ENCODE data around the gene NOTCH4.
"Not testable (repeated sequence)": the region's sequence is repeated elsewhere in the genome, so short reads cannot be mapped to it uniquely, and the experiment has no call there.

The NOTCH4 gene

DNA sequence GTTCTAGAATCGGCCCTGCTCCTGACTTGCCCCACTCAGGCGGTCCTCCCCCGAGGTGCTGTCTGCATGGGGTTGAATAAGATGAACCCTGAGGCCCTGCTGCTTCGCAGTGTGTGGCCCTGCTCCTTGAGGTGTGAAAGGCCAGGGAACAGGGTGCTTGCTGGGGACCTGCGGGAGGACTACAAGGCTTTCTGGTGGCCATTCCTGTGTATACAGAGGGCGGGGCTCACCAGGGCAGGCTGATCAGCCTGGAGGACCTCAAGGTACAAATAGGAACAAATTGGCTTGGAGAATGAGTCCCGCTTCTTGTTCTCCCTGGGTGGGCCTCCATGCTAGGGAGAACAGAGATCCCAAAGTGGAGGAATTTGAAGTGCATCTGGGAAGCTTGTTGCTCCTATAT is 5.7 kb downstream of the NOTCH4 start:
- DNase-seq (ENCODE audit: low read depth in 2 of 2) = no peak

DNA sequence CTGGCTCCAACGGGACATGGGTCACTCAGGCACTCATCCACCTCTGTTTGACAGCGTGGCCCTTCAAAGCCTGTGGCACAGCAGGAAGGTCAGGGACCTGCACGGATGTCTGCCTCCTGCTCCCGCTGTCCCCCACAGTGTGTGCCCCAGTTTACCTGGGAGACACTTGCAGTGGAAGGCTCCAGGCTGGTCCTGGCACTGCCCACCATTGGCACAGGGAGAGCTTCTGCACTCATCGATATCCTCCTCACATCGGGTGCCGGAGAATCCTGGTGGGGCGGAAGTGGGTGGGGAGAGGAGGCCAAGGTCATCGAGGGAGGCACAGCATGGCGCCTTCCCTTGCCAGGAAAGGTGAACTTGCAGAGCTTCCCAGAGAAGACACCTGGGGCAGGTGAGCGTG is 6.9 kb downstream of the NOTCH4 start:
- no peak for DNase-seq (ENCODE audit: low read depth in 2 of 2)

GRCh38 chr6:32216285-32216684 is 7.6 kb downstream of the NOTCH4 start:
- no peak for DNase-seq (ENCODE audit: low read depth in 2 of 2)

GRCh38 chr6:32215617-32216016 is 8.2 kb downstream of the NOTCH4 start:
- no peak for DNase-seq (ENCODE audit: low read depth in 2 of 2)

DNA sequence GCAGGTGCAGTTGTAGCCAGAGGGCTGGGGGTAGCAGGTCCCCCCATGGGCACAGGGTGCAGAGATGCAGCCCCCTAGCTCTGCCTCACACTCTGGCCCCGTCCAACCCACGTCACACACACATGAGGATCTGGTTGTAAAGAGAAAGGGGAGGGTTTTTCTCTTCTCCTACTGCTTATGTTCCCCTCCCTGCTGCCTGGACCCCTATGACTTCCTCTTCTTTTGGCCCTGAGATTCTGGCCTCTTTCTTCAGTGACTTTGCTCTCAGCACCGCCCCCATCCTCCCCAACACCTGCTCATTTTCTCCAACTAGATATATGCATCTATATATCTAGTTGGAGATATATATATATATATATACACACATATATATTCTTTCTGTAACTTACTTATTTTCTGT is 9.7 kb downstream of the NOTCH4 start:
- no peak for DNase-seq (ENCODE audit: low read depth in 2 of 2)

GRCh38 chr6:32213649-32214048 is 10.2 kb downstream of the NOTCH4 start:
- DNase-seq (ENCODE audit: low read depth in 2 of 2) = no peak

DNA sequence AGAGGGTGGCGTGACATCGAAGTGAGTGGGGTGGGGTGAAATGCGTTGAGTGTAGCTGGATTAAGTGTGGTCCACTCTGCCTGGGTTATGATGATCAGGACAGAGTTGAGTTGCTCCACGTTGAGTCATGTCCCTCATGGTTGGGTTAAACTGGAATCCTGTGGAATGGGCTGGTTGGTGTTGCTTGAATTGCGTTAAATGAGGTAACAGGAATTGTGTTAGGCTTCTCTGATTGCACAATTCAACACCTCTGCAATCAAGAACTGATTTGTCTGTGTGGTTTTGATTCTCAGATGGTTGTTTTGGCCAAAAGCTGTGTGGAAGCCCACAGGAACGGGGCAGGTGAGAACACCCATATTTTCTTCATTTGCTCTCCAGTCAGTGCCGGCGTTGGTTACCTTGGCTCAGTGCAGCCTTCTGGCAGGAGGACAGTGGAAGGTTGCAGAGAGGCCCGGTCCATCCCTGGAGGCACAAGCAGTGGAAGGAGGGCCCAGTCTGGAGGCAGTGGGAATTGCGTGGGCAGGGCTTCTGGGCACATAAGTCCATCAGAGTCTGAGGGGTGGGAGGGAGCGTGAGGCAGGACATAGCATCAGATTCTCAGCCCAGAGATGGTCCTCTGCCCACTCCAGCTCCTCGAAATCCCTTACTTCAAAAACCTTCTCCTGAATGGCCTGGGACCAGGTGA is 11.6 kb downstream of the NOTCH4 start:
- DNase-seq (ENCODE audit: low read depth in 2 of 2) = no peak

- not testable (repeated sequence) for DNase-seq (ENCODE audit: low read depth in 2 of 2)
These were observed 12.4 kb downstream of the NOTCH4 start for GRCh38 chr6:32211432-32211831.

DNA sequence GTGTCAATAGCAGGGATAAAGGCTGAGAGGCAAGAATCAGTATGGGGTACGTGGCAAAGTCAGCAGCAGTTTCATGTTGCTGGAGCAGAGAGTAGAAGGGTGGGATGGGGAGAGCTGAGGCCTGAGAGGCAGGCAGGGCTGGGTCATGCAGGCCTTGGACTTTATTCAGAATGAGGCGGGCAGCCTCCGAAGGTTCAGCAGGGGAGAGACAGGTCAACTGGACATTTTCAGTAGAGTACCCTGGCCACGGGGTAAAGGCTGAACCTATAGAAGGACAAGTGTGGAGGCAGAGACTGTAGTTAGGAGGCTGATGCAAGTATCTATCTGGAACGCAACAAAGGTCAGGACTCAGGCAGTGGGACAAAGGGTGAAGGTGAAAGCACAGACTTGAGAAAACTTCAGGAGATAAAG is 13.7 kb downstream of the NOTCH4 start:
- DNase-seq (ENCODE audit: low read depth in 2 of 2) = no peak

DNA sequence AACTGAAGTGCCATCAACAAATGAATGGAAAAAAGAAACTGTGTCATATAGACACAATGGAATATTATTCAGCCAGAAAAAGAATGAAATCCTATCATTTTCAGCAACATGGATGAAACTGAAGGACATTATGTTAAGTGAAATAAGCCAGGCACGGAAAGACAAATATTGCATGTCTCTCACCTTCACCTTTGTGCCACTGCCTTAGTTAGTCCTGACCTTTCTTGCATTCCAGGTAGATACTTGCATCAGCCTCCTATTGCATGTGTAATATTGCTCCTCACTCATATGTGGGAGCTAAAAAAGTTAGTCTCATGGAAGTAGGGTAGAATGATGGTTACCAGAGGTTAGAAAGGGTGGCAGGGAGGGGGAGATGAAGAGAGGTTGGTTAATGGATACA is 14.9 kb downstream of the NOTCH4 start:
- DNase-seq (ENCODE audit: low read depth in 2 of 2) = no peak

GRCh38 chr6:32204268-32204715 is 19.6 kb downstream of the NOTCH4 start:
- no peak for DNase-seq (ENCODE audit: low read depth in 2 of 2)

- DNase-seq (ENCODE audit: low read depth in 2 of 2) = no peak
These were observed 20.2 kb downstream of the NOTCH4 start for GRCh38 chr6:32203426-32204267.

GRCh38 chr6:32202186-32202585 is 21.7 kb downstream of the NOTCH4 start:
- no peak for DNase-seq (ENCODE audit: low read depth in 2 of 2)

DNA sequence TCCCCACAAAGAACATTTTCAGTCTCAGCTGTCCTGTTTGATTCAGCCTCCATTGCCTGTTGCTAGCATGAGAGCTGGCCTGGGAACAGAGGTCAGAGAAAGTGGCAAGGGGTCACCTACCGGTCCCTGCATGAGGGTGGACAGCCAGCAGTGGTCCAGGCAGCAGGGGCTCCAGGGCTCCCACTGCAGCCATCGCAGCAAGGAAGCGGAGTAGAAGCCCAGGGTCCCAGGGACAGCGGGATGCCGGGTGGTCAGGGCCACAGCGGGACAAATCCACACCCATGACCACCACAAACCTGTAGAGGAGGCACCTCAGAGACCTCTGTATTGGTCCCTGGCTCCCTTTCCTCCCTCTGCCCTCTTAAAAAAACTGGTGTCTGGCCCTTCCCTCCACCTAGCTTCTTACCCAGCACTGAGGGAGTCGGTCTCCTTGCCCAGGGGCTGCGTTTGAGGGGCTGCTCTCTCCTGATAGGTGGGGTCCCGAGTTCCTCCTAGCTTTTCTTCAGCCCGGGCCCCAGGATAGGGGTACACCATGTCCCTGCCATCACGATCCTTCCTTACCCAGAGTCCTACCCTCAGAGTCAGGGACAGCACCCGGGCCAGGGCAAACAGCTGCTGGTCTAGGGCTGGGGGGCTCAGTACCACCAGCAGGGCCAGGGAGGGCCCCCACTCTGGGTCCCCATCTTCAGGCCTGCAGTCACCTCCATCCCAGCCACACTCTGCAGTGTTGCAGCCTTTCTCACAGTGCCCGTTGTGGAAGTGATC is 23.0 kb downstream of the NOTCH4 start:
- DNase-seq (ENCODE audit: low read depth in 2 of 2) = no peak

GRCh38 chr6:32198866-32199265 is 25.0 kb downstream of the NOTCH4 start:
- no peak for DNase-seq (ENCODE audit: low read depth in 2 of 2)

- no peak for DNase-seq (ENCODE audit: low read depth in 2 of 2)
These were observed 25.5 kb downstream of the NOTCH4 start for GRCh38 chr6:32198345-32198696.

GRCh38 chr6:32196682-32197616 is 26.9 kb downstream of the NOTCH4 start:
- no peak for DNase-seq (ENCODE audit: low read depth in 2 of 2)

- peak; percentile 57 to 60 for DNase-seq (ENCODE audit: low read depth in 2 of 2)
These were observed 27.8 kb downstream of the NOTCH4 start for GRCh38 chr6:32195902-32196681.

DNA sequence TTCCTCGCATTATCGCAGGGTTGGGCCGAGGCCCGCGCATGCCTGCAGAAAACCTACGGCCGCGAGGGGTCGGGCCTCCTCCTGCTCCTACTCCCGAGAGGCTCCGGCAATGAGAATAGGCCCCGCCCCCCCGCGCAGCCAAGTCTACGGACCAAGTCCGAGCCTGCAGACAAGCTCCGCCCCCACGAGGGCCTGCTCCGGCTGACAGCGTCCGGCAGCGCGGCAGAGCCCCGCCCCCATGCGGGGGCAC is 28.3 kb downstream of the NOTCH4 start:
- DNase-seq (ENCODE audit: low read depth in 2 of 2) = peak; percentile 100

- DNase-seq (ENCODE audit: low read depth in 2 of 2) = no peak
These were observed 28.8 kb downstream of the NOTCH4 start for GRCh38 chr6:32194825-32195651.
